Smooth muscle cell (in vitro differentiated cells): ENCODE results near the gene SRD5A2. TPM values are rescaled to one million over a fixed set of nuclear protein-coding genes. Genes with fewer than 3 reads are reported as not detected.

Source experiments
- DNase-seq: peaks from one replicate; lab custom pipeline; 2025; ENCODE audit not compliant: unreplicated experiment; lab: John Stamatoyannopoulos, UW
- H2AFZ ChIP-seq: fragments of 200-600 bp; sonication (generic); 2 replicates; pipeline ENCODE4 v1.6.0; 2016; ENCODE audit warnings: antibody characterized with exemption, low read depth, mild to moderate bottlenecking
- H3F3A ChIP-seq: fragments of 200-600 bp; sonication (generic); 2 replicates; pipeline ENCODE4 v1.6.0; 2017; ENCODE audit warnings: antibody characterized with exemption, low read depth
- H3K27ac ChIP-seq: fragments of 200-600 bp; sonication (generic); 2 replicates; pipeline ENCODE4 v1.5.1; 2016; ENCODE audit warnings: low read depth, mild to moderate bottlenecking
- H3K27me3 ChIP-seq: fragments of 200-600 bp; sonication (generic); 2 replicates; pipeline ENCODE4 v1.6.1; 2016; ENCODE audit warnings: low read depth, mild to moderate bottlenecking
- H3K36me3 ChIP-seq: fragments of 200-600 bp; sonication (generic); 2 replicates; pipeline ENCODE4 v1.5.1; 2016; ENCODE audit warnings: low read depth
- H3K4me1 ChIP-seq: fragments of 200-600 bp; sonication (generic); 2 replicates; pipeline ENCODE4 v1.5.1; 2016; ENCODE audit warnings: low read depth
- H3K4me2 ChIP-seq: fragments of 200-600 bp; sonication (generic); 2 replicates; pipeline ENCODE4 v1.6.0; 2016; ENCODE audit warnings: mild to moderate bottlenecking
- H3K4me3 ChIP-seq: fragments of 200-600 bp; sonication (generic); 2 replicates; pipeline ENCODE4 v1.5.1; 2016; ENCODE audit warnings: mild to moderate bottlenecking
- H3K79me2 ChIP-seq: fragments of 200-600 bp; sonication (generic); 2 replicates; pipeline ENCODE4 v1.6.0; 2016; ENCODE audit warnings: low read depth, mild to moderate bottlenecking
- H3K9ac ChIP-seq: fragments of 200-600 bp; sonication (generic); 2 replicates; pipeline ENCODE4 v1.6.0; 2016; ENCODE audit warnings: low read depth
- H3K9me3 ChIP-seq: fragments of 200-600 bp; sonication (generic); replicated peaks from 2 replicates; pipeline ENCODE4 v1.5.1; 2016; ENCODE audit warnings: low read depth
- H4K20me1 ChIP-seq: fragments of 200-600 bp; sonication (generic); 2 replicates; pipeline ENCODE4 v1.6.0; 2016; ENCODE audit warnings: low read depth
- WGBS: methylation state at CpG from one replicate; pipeline ENCODE4 v1.1.7; 2016; ENCODE audit warnings: low lambda C conversion rate; 5-methylcytosine and 5-hydroxymethylcytosine counted together
- polyA plus RNA-seq: library from polyadenylated mRNA; unstranded; fragments of >200 nt; fragmentation: Nextera tagmentation; extraction: Ambion mirVana; gene quantifications from 2 replicates; pipeline ENCODE4 v1.2.1, GENCODE V29; 2016
- total RNA-seq: library from RNA; depleted of rRNA; stranded (reverse); fragments of >200 nt; gene quantifications from 2 replicates; pipeline ENCODE4 v1.2.3, GENCODE V29; 2014
- TF ChIP-seq, protein P1 (sequence below): fragments of 200-600 bp; sonication (generic); IDR thresholded peaks from 2 replicates; pipeline ENCODE4 v1.5.1; 2017; ENCODE audit warnings: borderline replicate concordance, mild to moderate bottlenecking, antibody characterized with exemption; ENCODE audit not compliant: insufficient read depth, poor library complexity, severe bottlenecking

The SRD5A2 gene
- total and polyA plus RNA-seq, 2 experiments from 2014 or later: 0.04 TPM; not detected in 1

DNA sequence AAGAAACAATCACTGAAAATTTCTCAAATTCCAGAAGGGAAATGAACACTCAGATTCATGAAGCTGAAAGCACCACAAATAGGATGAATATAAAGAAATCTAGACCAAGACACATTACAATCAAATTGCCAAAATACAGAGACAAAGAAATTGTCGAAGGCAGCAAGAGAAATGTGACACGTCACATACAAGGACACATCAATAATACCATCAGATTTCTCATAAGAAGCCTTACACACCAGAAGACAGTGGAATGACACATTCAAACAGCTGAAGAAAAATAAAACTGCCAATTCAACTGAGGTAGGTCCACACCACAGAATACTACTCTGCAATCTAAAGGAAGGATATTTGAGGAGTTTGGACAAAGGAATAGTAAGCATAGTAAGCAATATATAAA lies 27.4 kb downstream of the SRD5A2 start:
- no peaks in the 10 kb centered on the region for H3K36me3 ChIP-seq
- no peaks in the 10 kb centered on the region for H3K79me2 ChIP-seq
- H3K27ac ChIP-seq: no peak overlapping the region
- no peaks in the 10 kb centered on the region for H3K4me1 ChIP-seq
- no peaks in the 10 kb centered on the region for H3F3A ChIP-seq
- H3K27me3 ChIP-seq: no peaks in the 10 kb centered on the region
- TF ChIP-seq, protein P1, sequence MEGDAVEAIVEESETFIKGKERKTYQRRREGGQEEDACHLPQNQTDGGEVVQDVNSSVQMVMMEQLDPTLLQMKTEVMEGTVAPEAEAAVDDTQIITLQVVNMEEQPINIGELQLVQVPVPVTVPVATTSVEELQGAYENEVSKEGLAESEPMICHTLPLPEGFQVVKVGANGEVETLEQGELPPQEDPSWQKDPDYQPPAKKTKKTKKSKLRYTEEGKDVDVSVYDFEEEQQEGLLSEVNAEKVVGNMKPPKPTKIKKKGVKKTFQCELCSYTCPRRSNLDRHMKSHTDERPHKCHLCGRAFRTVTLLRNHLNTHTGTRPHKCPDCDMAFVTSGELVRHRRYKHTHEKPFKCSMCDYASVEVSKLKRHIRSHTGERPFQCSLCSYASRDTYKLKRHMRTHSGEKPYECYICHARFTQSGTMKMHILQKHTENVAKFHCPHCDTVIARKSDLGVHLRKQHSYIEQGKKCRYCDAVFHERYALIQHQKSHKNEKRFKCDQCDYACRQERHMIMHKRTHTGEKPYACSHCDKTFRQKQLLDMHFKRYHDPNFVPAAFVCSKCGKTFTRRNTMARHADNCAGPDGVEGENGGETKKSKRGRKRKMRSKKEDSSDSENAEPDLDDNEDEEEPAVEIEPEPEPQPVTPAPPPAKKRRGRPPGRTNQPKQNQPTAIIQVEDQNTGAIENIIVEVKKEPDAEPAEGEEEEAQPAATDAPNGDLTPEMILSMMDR: no peak
- H3K9me3 ChIP-seq: no peaks in the 10 kb centered on the region
- 89% methylated on average over 2 of the region's 2 CpGs for WGBS
- H3K4me3 ChIP-seq: no peak overlapping the region
- no peak overlapping the region for H3K4me2 ChIP-seq
- no peak overlapping the region for H3K9ac ChIP-seq
- no peaks in the 10 kb centered on the region for H4K20me1 ChIP-seq
- DNase-seq: no peak
- H2AFZ ChIP-seq: no peak overlapping the region

DNA sequence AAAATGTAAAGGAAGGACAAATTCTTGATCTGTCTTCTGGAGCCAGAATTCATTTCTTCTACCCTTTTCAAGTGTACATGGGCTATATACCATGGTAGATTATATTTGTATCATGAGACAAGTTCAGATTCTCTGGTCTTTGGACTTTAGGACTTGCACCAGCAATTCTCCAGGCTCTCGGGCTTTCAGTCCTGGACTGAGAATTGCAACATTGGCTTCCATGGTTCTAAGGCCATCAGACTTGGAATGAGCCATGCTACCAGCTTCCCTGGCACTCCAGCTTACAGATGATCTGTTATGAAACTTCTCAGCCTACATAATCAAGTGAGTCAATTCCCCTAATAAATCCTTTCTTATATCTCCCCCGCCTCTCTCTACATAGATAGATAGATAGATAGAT lies 33.3 kb downstream of the SRD5A2 start:
- Histone ChIP-seq H3K9ac (no peak overlapping the region), H3K79me2 (no peaks in the 10 kb centered on the region), H3K27ac (no peak overlapping the region), H3K27me3 (no peaks in the 10 kb centered on the region), H3K36me3 (no peaks in the 10 kb centered on the region), H3K4me3 (no peak overlapping the region), H2AFZ (no peak overlapping the region), H3F3A (no peaks in the 10 kb centered on the region), H3K4me2 (no peak overlapping the region), H4K20me1 (no peaks in the 10 kb centered on the region), H3K9me3 (peaks cover 4% of the 10 kb centered on the region), H3K4me1 (no peaks in the 10 kb centered on the region)
- WGBS: 95% methylated on average over 2 of the region's 2 CpGs
- TF ChIP-seq, protein P1: no peak
- DNase-seq: no peak

DNA sequence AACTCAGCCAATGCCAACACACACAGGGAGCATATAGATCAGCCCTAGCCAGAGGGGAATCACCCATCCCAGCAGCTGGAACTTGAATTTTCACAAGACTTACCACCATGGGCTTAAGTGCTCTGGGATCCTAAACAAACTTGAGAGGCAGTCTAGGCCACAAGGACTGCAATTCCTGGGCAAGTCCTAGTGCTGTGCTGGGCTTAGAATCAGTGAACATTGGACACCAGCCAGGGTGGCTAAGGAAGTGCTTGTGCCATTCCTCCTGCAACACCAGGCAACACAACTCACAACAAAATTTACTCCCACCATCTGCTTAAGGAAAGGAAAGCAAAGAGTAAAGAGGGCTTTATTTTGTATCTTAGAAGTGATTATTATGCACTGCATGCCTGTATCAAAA lies 38.9 kb downstream of the SRD5A2 start:
- Histone ChIP-seq H3K27me3 (no peaks in the 10 kb centered on the region), H3K4me1 (no peaks in the 10 kb centered on the region), H3K79me2 (no peaks in the 10 kb centered on the region), H2AFZ (no peak overlapping the region), H3F3A (no peaks in the 10 kb centered on the region), H4K20me1 (no peaks in the 10 kb centered on the region), H3K9me3 (peaks cover 4% of the 10 kb centered on the region), H3K36me3 (no peaks in the 10 kb centered on the region), H3K9ac (no peak overlapping the region), H3K4me3 (no peak overlapping the region), H3K4me2 (no peak overlapping the region), H3K27ac (no peak overlapping the region)
- TF ChIP-seq, protein P1: no peak
- DNase-seq: no peak

DNA sequence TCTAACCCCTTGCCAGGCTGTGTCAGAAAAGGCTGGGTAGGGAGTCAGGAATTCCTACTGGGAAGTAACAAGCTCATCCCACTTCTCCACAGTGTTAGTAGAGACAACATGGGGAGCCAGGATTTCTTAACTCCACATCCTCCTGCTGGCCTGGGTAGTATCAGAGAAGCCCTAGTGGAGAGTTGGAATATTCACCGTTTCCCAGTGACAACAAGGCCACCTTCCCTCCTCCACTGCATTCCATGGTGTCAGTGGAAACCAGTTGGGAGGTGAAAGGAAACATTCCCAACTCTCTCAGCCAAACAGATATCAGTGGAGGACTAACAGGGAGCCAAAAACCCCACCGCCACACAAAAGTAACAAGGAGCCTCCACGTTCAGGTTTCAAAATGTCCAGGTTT lies 41.2 kb downstream of the SRD5A2 start:
- no peaks in the 10 kb centered on the region for H3F3A ChIP-seq
- no peak overlapping the region for H3K4me2 ChIP-seq
- no peak overlapping the region for H2AFZ ChIP-seq
- DNase-seq: no peak
- H3K4me3 ChIP-seq: no peak overlapping the region
- no peaks in the 10 kb centered on the region for H3K36me3 ChIP-seq
- no peak overlapping the region for H3K27ac ChIP-seq
- no peaks in the 10 kb centered on the region for H3K79me2 ChIP-seq
- no peaks in the 10 kb centered on the region for H3K27me3 ChIP-seq
- 59% methylated on average over 3 of the region's 3 CpGs for WGBS
- H3K9ac ChIP-seq: no peak overlapping the region
- TF ChIP-seq, protein P1: no peak
- peaks cover 4% of the 10 kb centered on the region for H3K9me3 ChIP-seq
- H3K4me1 ChIP-seq: no peaks in the 10 kb centered on the region
- no peaks in the 10 kb centered on the region for H4K20me1 ChIP-seq
